HG02943 (cell line): ENCODE data around the gene PFN1.

Experiments
- ATAC-seq: cut with Tn5 transposase; IDR thresholded peaks from one replicate; pipeline ENCODE4 v1.9.1; 2021; ENCODE audit warnings: mild to moderate bottlenecking, low read depth, moderate library complexity; ENCODE audit not compliant: unreplicated experiment

The PFN1 gene

GRCh38 chr17:4948166-4948930, at the start of gene PFN1:
PFN1 (minus strand) TSS chr17:4948530; CDS start chr17:4948394, 136 bp downstream.
- ATAC-seq: no peak

- ATAC-seq: peak; percentile 68
Observed at GRCh38 chr17:4997302-4998026, 49.1 kb upstream of the PFN1 start, which contains the start of the genes INCA1 and KIF1C. INCA1 (minus strand) TSS chr17:4997522; CDS start chr17:4994437, 3,085 bp downstream. KIF1C (plus strand) TSS chr17:4997950; CDS start chr17:5000247, 2,297 bp downstream.

- ATAC-seq: no peak
Observed at GRCh38 chr17:4994081-4994595, 45.8 kb upstream of the PFN1 start.

- no peak for ATAC-seq
Observed at GRCh38 chr17:4987767-4988567, 39.6 kb upstream of the PFN1 start.

GRCh38 chr17:4986951-4987766, 38.8 kb upstream of the PFN1 start, which contains the start of gene CAMTA2:
CAMTA2 (minus strand) TSS chr17:4987675; CDS start chr17:4986222, 1,453 bp downstream.
- ATAC-seq: peak; percentile 61

GRCh38 chr17:4986403-4986802, 38.1 kb upstream of the PFN1 start:
- ATAC-seq: no peak

- ATAC-seq: no peak
Observed at GRCh38 chr17:4982305-4982704, 34.0 kb upstream of the PFN1 start.

- ATAC-seq: no peak
Observed at GRCh38 chr17:4980644-4981216, 32.4 kb upstream of the PFN1 start.

- no peak for ATAC-seq
Observed at GRCh38 chr17:4978726-4979125, 30.4 kb upstream of the PFN1 start.

GRCh38 chr17:4974115-4974670, 25.9 kb upstream of the PFN1 start:
- no peak for ATAC-seq

GRCh38 chr17:4973256-4974114, 25.2 kb upstream of the PFN1 start:
- ATAC-seq: no peak

- ATAC-seq: no peak
Observed at GRCh38 chr17:4972752-4973151, 24.4 kb upstream of the PFN1 start.

GRCh38 chr17:4972322-4972721, 24.0 kb upstream of the PFN1 start:
- no peak for ATAC-seq

- no peak for ATAC-seq
Observed at GRCh38 chr17:4971826-4972225, 23.5 kb upstream of the PFN1 start.

- ATAC-seq: no peak
Observed at GRCh38 chr17:4970273-4970672, 21.9 kb upstream of the PFN1 start.

- ATAC-seq: no peak
Observed at GRCh38 chr17:4969551-4970173, 21.3 kb upstream of the PFN1 start.

- ATAC-seq: no peak
Observed at GRCh38 chr17:4969047-4969550, 20.8 kb upstream of the PFN1 start.
